Measurements from ENCODE around the gene CBFA2T3. TPM values are rescaled to one million over a fixed set of nuclear protein-coding genes. Genes with fewer than 3 reads are reported as not detected.

CBFA2T3 gene
- total RNA-seq (1 to 10 TPM; 5.6 to 8.5 (median 6.9) TPM), polyA plus RNA-seq (7.3 TPM)
- long read RNA-seq, donor 1, partial matches to known transcripts: 9 of 27 reads
- long read RNA-seq, donor 1, other reads (novel, unspliced or antisense): 15 of 27 reads
- long read RNA-seq, donor 2, full-length matches to known transcripts: 1 of 6 reads
- long read RNA-seq, donor 2, partial matches to known transcripts: 5 of 6 reads
- long read RNA-seq, donor 2, other reads (novel, unspliced or antisense): 0 of 6 reads
- long read RNA-seq, donor 3, partial matches to known transcripts: 11 of 13 reads
- long read RNA-seq, donor 3, other reads (novel, unspliced or antisense): 1 of 13 reads
- long read RNA-seq, donor 4, full-length matches to known transcripts: 2 of 5 reads
- long read RNA-seq, donor 4, partial matches to known transcripts: 2 of 5 reads
- long read RNA-seq, donor 4, other reads (novel, unspliced or antisense): 1 of 5 reads

- H3K27me3 ChIP-seq (ENCODE audit: control insufficient read depth, insufficient read depth): no peaks in the 10 kb centered on the region
- H3K4me3 ChIP-seq (ENCODE audit: low read length): no peak within 1 kb of the TSS
- no peaks in the 10 kb centered on the region for H3K9me3 ChIP-seq (ENCODE audit: control insufficient read depth, low read length)
- H3K4me1 ChIP-seq (ENCODE audit: control insufficient read depth, insufficient read depth, low read length): no peaks in the 10 kb centered on the region
- H3K27ac ChIP-seq (ENCODE audit: low read length): no peak within 1 kb of the TSS
- intact Hi-C loops (cut with DNase I): no loop called here
- WGBS: 45% methylated on average over 32 of the region's 32 CpGs
- DNase-seq (peak; percentile 73 to 90 (median 89)), ATAC-seq (peak; percentile 75 to 85)
These were observed at the start of gene CBFA2T3 for GRCh38 chr16:88977018-88977811. CBFA2T3 (minus strand) TSS chr16:88977207; CDS start chr16:88976807, 400 bp downstream.

- H3K4me1 ChIP-seq (ENCODE audit: control insufficient read depth, insufficient read depth, low read length): no peaks in the 10 kb centered on the region
- H3K27me3 ChIP-seq (ENCODE audit: control insufficient read depth, insufficient read depth): no peaks in the 10 kb centered on the region
- no peak overlapping the region for H3K4me3 ChIP-seq (ENCODE audit: low read length)
- H3K27ac ChIP-seq (ENCODE audit: low read length): no peak overlapping the region
- no peak for ATAC-seq
- WGBS: 69% methylated on average over 5 of the region's 5 CpGs
- peaks cover 3% of the 10 kb centered on the region for H3K9me3 ChIP-seq (ENCODE audit: control insufficient read depth, low read length)
- intact Hi-C loops (cut with DNase I): no loop called here
- peak in 1 of 3 donors; percentile 7 for DNase-seq
These were observed 49.2 kb upstream of the CBFA2T3 start for GRCh38 chr16:89026121-89026612.

- H3K27ac ChIP-seq (ENCODE audit: low read length): no peak overlapping the region
- intact Hi-C loops (cut with DNase I): no loop called here
- H3K27me3 ChIP-seq (ENCODE audit: control insufficient read depth, insufficient read depth): no peaks in the 10 kb centered on the region
- WGBS: 86% methylated on average over 4 of the region's 4 CpGs
- no peak for ATAC-seq
- peaks cover 3% of the 10 kb centered on the region for H3K9me3 ChIP-seq (ENCODE audit: control insufficient read depth, low read length)
- no peak overlapping the region for H3K4me3 ChIP-seq (ENCODE audit: low read length)
- no peaks in the 10 kb centered on the region for H3K4me1 ChIP-seq (ENCODE audit: control insufficient read depth, insufficient read depth, low read length)
- DNase-seq: peak in 1 of 3 donors; percentile 4
These were observed 48.6 kb upstream of the CBFA2T3 start for GRCh38 chr16:89025636-89026035.

GRCh38 chr16:89024546-89025060 is 47.6 kb upstream of the CBFA2T3 start:
- no peaks in the 10 kb centered on the region for H3K4me1 ChIP-seq (ENCODE audit: control insufficient read depth, insufficient read depth, low read length)
- ATAC-seq: no peak
- H3K9me3 ChIP-seq (ENCODE audit: control insufficient read depth, low read length): peaks cover 3% of the 10 kb centered on the region
- intact Hi-C loops (cut with DNase I): no loop called here
- H3K27me3 ChIP-seq (ENCODE audit: control insufficient read depth, insufficient read depth): no peaks in the 10 kb centered on the region
- peak in 2 of 3 donors; percentile 3 to 16 for DNase-seq
- H3K27ac ChIP-seq (ENCODE audit: low read length): no peak overlapping the region
- WGBS: 88% methylated on average over 11 of the region's 11 CpGs
- H3K4me3 ChIP-seq (ENCODE audit: low read length): no peak overlapping the region

- no peak overlapping the region for H3K27ac ChIP-seq (ENCODE audit: low read length)
- 74% methylated on average over 23 of the region's 23 CpGs for WGBS
- H3K4me1 ChIP-seq (ENCODE audit: control insufficient read depth, insufficient read depth, low read length): no peaks in the 10 kb centered on the region
- ATAC-seq (peak in 1 of 2 donors; percentile 22), DNase-seq (peak in 1 of 3 donors; percentile 33)
- H3K27me3 ChIP-seq (ENCODE audit: control insufficient read depth, insufficient read depth): no peaks in the 10 kb centered on the region
- peaks cover 3% of the 10 kb centered on the region for H3K9me3 ChIP-seq (ENCODE audit: control insufficient read depth, low read length)
- no peak overlapping the region for H3K4me3 ChIP-seq (ENCODE audit: low read length)
- intact Hi-C loops (cut with DNase I): no loop called here
These were observed 46.9 kb upstream of the CBFA2T3 start for GRCh38 chr16:89023621-89024511.

- intact Hi-C loops (cut with DNase I): no loop called here
- Histone ChIP-seq H3K9me3 (ENCODE audit: control insufficient read depth, low read length) (peaks cover 3% of the 10 kb centered on the region), H3K4me1 (ENCODE audit: control insufficient read depth, insufficient read depth, low read length) (no peaks in the 10 kb centered on the region), H3K27ac (ENCODE audit: low read length) (no peak overlapping the region), H3K27me3 (ENCODE audit: control insufficient read depth, insufficient read depth) (no peaks in the 10 kb centered on the region), H3K4me3 (ENCODE audit: low read length) (no peak overlapping the region)
- WGBS: 87% methylated on average over 10 of the region's 10 CpGs
- DNase-seq (peak in 2 of 3 donors; percentile 1 to 26), ATAC-seq (peak in 1 of 2 donors; percentile 11)
These were observed 46.1 kb upstream of the CBFA2T3 start for GRCh38 chr16:89023151-89023551.

GRCh38 chr16:89022051-89022836 is 45.2 kb upstream of the CBFA2T3 start:
- peak in 1 of 3 donors; percentile 5 for DNase-seq
- no peak for ATAC-seq
- Histone ChIP-seq H3K4me3 (ENCODE audit: low read length) (no peak overlapping the region), H3K27ac (ENCODE audit: low read length) (no peak overlapping the region), H3K4me1 (ENCODE audit: control insufficient read depth, insufficient read depth, low read length) (no peaks in the 10 kb centered on the region), H3K9me3 (ENCODE audit: control insufficient read depth, low read length) (peaks cover 3% of the 10 kb centered on the region), H3K27me3 (ENCODE audit: control insufficient read depth, insufficient read depth) (no peaks in the 10 kb centered on the region)
- intact Hi-C loops (cut with DNase I): no loop called here
- 70% methylated on average over 25 of the region's 25 CpGs for WGBS

- no peaks in the 10 kb centered on the region for H3K27me3 ChIP-seq (ENCODE audit: control insufficient read depth, insufficient read depth)
- no peak for ATAC-seq
- peak; percentile 3 to 11 (median 8) for DNase-seq
- H3K9me3 ChIP-seq (ENCODE audit: control insufficient read depth, low read length): peaks cover under 1% of the 10 kb centered on the region
- 87% methylated on average over 23 of the region's 23 CpGs for WGBS
- H3K27ac ChIP-seq (ENCODE audit: low read length): no peak overlapping the region
- H3K4me3 ChIP-seq (ENCODE audit: low read length): no peak overlapping the region
- intact Hi-C loops (cut with DNase I): no loop called here
- H3K4me1 ChIP-seq (ENCODE audit: control insufficient read depth, insufficient read depth, low read length): no peaks in the 10 kb centered on the region
These were observed 44.1 kb upstream of the CBFA2T3 start for GRCh38 chr16:89020925-89021595.

GRCh38 chr16:89020068-89020924 is 43.3 kb upstream of the CBFA2T3 start:
- DNase-seq (peak; percentile 7 to 22 (median 9)), ATAC-seq (no peak)
- Histone ChIP-seq H3K4me3 (ENCODE audit: low read length) (no peak overlapping the region), H3K27me3 (ENCODE audit: control insufficient read depth, insufficient read depth) (no peaks in the 10 kb centered on the region), H3K9me3 (ENCODE audit: control insufficient read depth, low read length) (no peaks in the 10 kb centered on the region), H3K4me1 (ENCODE audit: control insufficient read depth, insufficient read depth, low read length) (no peaks in the 10 kb centered on the region), H3K27ac (ENCODE audit: low read length) (no peak overlapping the region)
- intact Hi-C loops (cut with DNase I): no loop called here
- 78% methylated on average over 21 of the region's 21 CpGs for WGBS
